Measurements from ENCODE around the gene RGS1. TPM values are rescaled to one million over a fixed set of nuclear protein-coding genes. Genes with fewer than 3 reads are reported as not detected.
A peak's percentile ranks its signal among the peaks of the same experiment; 100 is the strongest.

The RGS1 gene
- total and polyA plus RNA-seq, 2 of the 4 experiments (the other 2 are of a cell fraction) = not detected

GRCh38 chr1:192589813-192590212 lies 14.2 kb downstream of the RGS1 start:
- POLR2A ChIA-PET (ENCODE audit: unreplicated experiment) = no interaction called here
- intact Hi-C loops (cut with micrococcal nuclease) = no loop called here
- H3K9ac ChIP-seq (ENCODE audit: low read depth, low read length) = no peak overlapping the region

More at GRCh38 chr1:192589813-192590212, 14.2 kb downstream of the RGS1 start:
- Histone ChIP-seq H3K56ac (ENCODE audit: extremely low read depth, insufficient read depth, low read length) (no peak overlapping the region), H3K27me3 (ENCODE audit: control insufficient read depth, insufficient read depth, low read length) (no peaks in the 10 kb centered on the region), H2AK9ac (replicated peaks; ENCODE audit: low read depth, low read length, poor library complexity) (no peak overlapping the region), H2AFZ (replicated peaks; ENCODE audit: low read length, poor library complexity) (no peak overlapping the region), H2AK5ac (ENCODE audit: low read depth, low read length) (no peak overlapping the region), H2BK5ac (ENCODE audit: low read depth, low read length, poor library complexity, severe bottlenecking) (no peak overlapping the region), H3K4me2 (ENCODE audit: low read depth, low read length) (0 out of 2 replicates have a peak overlapping the region, but pooled peaks have one; percentile 32), H4K20me1 (ENCODE audit: insufficient read depth, low read length) (no peaks in the 10 kb centered on the region), H2BK20ac (ENCODE audit: low read depth, low read length) (no peak overlapping the region), H3K4me1 (ENCODE audit: control insufficient read depth, insufficient read depth, low read length) (peaks cover 5% of the 10 kb centered on the region), H4K5ac (ENCODE audit: low read depth, low read length) (no peak overlapping the region), H3K79me1 (ENCODE audit: low read depth in 1 of 2, low read length in 2 of 2) (no peaks in the 10 kb centered on the region), H4K8ac (ENCODE audit: low read depth in 2 of 2, low read length in 2 of 2) (no peak overlapping the region), H3K18ac (ENCODE audit: low read depth, low read length) (no peak overlapping the region), H3K9me1 (ENCODE audit: insufficient read depth, low read length) (peaks cover 2% of the 10 kb centered on the region), H2BK15ac (ENCODE audit: low read depth, low read length) (no peak overlapping the region), H3K4ac (ENCODE audit: low read depth, low read length) (no peak overlapping the region), H3K9me3 (ENCODE audit: control insufficient read depth, insufficient read depth, low read length) (no peaks in the 10 kb centered on the region), H3K23ac (ENCODE audit: low read depth, low read length) (no peak overlapping the region), H2BK120ac (ENCODE audit: low read depth, low read length) (no peak overlapping the region), H3K4me3 (ENCODE audit: insufficient read depth, low read depth, low read length) (no peak overlapping the region), H3K14ac (replicated peaks; ENCODE audit: low read depth, low read length) (no peak overlapping the region), H3K36me3 (ENCODE audit: control insufficient read depth, insufficient read depth, low read length) (no peaks in the 10 kb centered on the region), H4K91ac (ENCODE audit: insufficient read depth, low read depth, low read length) (no peak overlapping the region), H3K27ac (ENCODE audit: insufficient read depth, low read length) (no peak overlapping the region)
- dilution Hi-C loops (cut with HindIII; ENCODE audit: low sequenced_read_pairs, unreplicated experiment) = no loop called here
- BruUV-seq (replicated peaks) = no TSS peak
- DNase-seq = peak; percentile 44
- peak; percentile 58 for ATAC-seq (ENCODE audit: low read depth)
- WGBS, 2 experiments (ENCODE audit: extremely low coverage in 2 of 2, insufficient read length in 1 of 2) = no CpG with 5 or more reads among the region's 3 CpGs
- TF ChIP-seq RAD21 (IDR thresholded peaks at IDR 0.05; ENCODE audit: low read length) (no peak), RCOR1 (IDR thresholded peaks at IDR 0.05; ENCODE audit: insufficient replicate concordance, low read length) (no peak), MAZ (IDR thresholded peaks at IDR 0.05; ENCODE audit: borderline replicate concordance, low read depth, low read length) (no peak), CEBPB (IDR thresholded peaks at IDR 0.05; ENCODE audit: low read depth, low read length) (no peak), CTCF (conservative IDR thresholded peaks at IDR 0.05; ENCODE audit: low read depth, low read length) (no peak), CHD1 (IDR thresholded peaks at IDR 0.05; ENCODE audit: low read depth, low read length) (no peak), RFX5 (IDR thresholded peaks at IDR 0.05; ENCODE audit: low read depth, low read length) (no peak), NFE2L2 (IDR thresholded peaks at IDR 0.05; ENCODE audit: low read depth, low read length) (no peak)
- TF ChIP-seq, protein P1, sequence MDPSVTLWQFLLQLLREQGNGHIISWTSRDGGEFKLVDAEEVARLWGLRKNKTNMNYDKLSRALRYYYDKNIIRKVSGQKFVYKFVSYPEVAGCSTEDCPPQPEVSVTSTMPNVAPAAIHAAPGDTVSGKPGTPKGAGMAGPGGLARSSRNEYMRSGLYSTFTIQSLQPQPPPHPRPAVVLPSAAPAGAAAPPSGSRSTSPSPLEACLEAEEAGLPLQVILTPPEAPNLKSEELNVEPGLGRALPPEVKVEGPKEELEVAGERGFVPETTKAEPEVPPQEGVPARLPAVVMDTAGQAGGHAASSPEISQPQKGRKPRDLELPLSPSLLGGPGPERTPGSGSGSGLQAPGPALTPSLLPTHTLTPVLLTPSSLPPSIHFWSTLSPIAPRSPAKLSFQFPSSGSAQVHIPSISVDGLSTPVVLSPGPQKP (IDR thresholded peaks at IDR 0.05; ENCODE audit: borderline replicate concordance, low read depth, low read length) = no peak
- TF ChIP-seq, protein P2, sequence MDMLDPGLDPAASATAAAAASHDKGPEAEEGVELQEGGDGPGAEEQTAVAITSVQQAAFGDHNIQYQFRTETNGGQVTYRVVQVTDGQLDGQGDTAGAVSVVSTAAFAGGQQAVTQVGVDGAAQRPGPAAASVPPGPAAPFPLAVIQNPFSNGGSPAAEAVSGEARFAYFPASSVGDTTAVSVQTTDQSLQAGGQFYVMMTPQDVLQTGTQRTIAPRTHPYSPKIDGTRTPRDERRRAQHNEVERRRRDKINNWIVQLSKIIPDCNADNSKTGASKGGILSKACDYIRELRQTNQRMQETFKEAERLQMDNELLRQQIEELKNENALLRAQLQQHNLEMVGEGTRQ (IDR thresholded peaks at IDR 0.05; ENCODE audit: low read depth, low read length) = no peak
- CTCF ChIA-PET = interaction anchor here (1.2 kb wide), 1 partner anchor 11 kb away, joined by 3 read pairs; no protein-coding TSS in a partner anchor
- in situ Hi-C loops (cut with MboI; ENCODE audit: low sequenced_read_pairs) = loop anchor here (10.0 kb wide), 1 partner anchor 115 kb away; no protein-coding TSS in a partner anchor
